HG02588 (cell line): ENCODE results near the gene STMN3.
A peak's percentile ranks its signal among the peaks of the same experiment; 100 is the strongest.
"Not testable (repeated sequence)": the region's sequence is repeated elsewhere in the genome, so short reads cannot be mapped to it uniquely, and the experiment has no call there.

Experiments used
- ATAC-seq: cut with Tn5 transposase; IDR thresholded peaks from one replicate; pipeline ENCODE4 v1.9.1; 2021; ENCODE audit warnings: mild to moderate bottlenecking, moderate library complexity; ENCODE audit not compliant: unreplicated experiment

Gene STMN3

DNA sequence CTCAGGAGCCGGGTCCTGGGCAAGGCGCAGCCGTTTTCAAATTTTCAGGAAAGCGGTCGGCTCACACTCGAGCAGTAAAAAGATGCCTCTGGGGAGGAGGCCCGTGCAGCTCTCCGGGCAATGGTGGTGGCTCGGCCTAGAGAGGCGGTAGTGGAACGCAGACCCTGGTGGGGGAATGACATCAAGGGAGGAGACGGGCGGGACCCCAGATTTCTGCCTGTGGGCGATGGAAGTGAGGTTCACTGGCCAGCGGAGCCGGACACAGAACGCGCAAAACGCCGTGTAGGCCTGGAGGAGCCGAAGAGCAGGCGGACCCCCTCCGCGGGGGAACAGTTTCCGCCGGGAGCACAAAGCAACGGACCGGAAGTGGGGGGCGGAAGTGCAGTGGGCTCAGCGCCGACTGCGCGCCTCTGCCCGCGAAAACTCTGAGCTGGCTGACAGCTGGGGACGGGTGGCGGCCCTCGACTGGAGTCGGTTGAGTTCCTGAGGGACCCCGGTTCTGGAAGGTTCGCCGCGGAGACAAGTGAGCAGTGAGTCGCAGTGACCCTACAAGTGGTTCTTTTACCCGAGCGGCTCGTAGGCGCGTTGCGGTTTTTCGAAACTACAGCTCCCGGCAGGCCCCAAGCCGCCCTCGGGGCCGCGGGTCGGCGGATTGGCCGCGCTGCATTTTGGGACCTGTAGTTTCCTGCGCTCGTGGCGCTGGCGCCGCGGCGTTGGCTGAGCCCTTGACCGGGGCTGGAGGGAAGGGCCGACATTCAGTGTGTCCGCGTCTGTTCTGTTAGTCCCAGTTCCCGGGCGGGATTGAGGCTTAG lies 4.9 kb upstream of the STMN3 start, which contains the start of gene RTEL1:
Gene RTEL1, plus strand, starts transcription at position 376 of the 812 bp plus-strand sequence. CDS start 1,091 bp downstream, outside the sequence.
- ATAC-seq: peak; percentile 77

DNA sequence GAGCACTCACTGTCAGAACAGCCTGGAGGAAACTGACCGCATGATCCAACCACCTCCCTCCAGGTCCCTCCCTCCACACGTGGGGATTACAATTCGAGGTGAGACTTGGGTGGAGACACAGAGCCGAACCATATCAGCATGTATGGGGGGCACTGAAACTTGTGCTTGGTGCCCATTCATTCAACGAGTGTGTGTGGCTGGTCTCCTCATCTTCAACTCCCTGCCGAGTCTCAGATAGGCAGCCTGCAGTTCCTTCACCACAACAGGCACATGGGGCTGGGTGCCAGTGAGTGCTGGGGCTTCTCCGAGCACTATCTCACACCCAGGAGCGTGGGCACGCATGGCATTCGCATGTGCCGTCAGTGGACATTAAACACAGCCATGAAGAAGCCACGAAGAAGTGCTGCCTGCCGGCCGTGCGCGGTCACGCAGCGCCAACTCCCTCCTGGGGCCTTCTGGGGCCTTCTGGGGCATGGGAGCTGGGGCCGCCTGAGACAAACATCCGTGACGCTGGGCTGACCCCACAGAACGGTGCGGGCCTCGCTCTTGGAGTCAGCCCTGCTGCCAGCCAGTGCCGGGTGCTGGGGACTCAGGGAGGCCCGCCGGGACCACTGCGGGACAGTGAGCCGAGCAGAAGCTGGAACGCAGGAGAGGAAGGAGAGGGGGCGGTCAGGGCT lies 4.2 kb upstream of the STMN3 start:
- ATAC-seq: no peak

DNA sequence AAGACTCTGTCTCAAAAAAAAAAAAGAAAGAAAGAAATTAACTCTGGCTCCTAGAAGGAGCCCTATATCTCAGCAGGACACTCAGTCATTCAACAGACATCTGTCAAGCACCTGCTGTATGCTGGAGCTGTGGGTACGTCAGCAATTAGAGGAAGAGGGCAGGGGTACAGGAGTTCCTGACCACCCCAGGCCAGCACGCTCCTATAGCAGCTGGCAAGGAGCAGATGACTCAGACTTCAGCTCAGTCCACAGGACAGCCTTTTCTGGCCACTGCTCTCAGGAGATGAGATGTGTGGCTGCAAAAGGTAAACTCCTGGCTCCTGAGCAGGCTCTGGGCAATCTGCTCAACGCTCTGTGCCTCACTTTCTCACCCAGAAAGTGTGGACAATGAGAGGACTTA lies 3.2 kb upstream of the STMN3 start:
- ATAC-seq: no peak

DNA sequence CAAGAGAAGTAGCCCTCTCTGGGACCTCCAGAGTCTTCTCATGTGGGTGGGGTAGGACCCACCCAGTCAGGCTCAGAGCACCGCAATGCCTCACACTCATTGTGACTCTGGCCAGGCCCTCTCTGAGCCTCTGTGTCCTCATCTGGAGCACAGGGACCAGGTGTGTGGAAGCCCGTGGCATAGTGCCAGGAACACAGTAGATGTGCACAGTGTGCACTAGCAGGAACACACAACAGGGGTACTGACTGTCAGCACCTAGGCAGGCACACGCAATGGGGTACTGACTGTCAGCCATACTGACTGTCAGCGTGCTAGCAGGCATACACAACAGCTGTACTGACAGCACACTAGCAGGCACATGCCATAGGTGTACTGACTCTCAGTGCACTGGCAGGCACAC lies 2.0 kb upstream of the STMN3 start:
- ATAC-seq: no peak

DNA sequence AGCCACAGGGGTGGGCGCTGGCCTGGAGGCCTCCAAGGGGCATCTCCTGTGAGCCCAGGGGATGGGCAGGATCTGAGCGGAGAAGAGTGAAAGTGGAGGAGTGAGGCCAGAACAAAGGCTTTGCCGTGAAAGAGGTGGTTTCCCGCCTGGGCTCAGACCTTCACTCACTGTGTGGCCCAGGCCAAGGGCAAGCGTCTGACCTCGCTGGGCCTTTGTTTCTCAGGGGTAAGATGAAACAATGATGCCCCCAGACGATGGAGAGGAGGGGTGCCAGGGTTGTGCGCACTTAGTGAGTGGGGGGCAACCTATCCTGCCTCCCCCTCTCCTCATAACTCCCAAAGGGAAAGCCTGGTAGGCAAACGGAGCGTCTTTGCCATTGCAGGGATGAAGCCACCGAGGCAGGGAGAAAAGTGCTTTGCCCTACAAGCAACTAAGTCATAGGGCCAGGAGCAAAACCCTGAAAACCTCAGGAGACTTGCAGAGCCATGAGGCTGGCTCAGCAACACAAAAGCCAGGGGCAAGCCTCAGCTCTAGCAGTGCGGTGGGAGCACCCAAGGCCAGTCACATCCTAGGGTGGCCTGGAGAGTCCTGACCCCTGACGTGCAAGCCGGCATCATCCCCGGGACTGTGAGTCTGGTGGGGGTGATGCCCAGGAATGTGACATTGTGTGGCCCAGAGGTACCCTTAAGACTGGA lies 897 bp upstream of the STMN3 start:
- ATAC-seq: no peak

DNA sequence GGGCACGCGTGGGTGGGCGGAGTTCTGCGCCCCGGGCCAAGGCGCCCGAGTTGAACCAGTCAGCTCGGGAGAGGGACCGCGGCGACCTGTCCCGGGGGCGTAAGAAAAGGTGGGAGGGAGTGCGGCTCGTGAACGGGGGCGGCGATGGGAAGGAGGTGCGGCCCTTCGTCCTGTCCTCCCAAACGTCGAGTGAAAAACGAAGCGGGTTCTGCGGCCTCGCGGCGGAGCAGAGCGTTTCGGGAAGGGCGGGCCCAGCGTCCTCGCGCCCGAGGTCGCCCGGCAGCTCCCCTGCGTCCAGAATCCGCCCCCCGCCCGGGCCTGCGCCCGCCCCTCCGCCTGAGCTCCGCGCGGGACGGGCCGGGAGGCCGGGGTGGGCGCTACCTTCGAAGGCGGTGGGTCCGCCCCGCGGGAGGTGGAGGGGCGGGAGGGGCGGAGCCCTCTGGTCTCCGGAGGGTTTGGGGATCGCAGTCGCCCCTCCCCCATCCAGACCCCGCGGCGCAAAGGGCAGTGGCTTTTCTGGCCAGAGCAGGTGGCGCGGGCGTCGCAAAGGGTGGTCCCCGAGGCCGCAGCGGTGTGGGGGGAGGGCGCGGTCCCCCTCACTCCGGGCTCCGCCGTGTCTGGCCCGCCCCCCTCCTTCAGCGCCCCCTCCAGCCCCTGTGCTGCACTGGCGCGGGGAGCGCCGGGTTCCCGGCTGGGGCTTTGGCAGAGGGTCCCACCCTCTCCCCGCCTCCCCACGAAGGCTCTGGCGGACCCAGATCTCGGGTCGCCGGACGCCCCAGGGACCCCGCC lies 838 bp downstream of the STMN3 start:
- ATAC-seq: no peak

DNA sequence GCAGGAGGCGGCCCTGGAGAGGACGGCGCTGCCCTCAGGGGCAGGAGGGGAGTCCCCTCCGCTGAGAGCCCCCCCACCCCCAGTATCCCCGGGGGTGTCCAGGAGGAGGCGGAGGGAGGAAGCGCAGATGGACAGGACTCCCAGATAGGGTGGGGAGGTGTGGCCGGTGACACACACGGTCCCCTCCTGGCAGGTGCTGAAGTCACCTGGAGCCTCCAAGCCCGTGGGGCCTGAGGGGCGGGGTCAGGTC lies 1.4 kb downstream of the STMN3 start:
- ATAC-seq: no peak

DNA sequence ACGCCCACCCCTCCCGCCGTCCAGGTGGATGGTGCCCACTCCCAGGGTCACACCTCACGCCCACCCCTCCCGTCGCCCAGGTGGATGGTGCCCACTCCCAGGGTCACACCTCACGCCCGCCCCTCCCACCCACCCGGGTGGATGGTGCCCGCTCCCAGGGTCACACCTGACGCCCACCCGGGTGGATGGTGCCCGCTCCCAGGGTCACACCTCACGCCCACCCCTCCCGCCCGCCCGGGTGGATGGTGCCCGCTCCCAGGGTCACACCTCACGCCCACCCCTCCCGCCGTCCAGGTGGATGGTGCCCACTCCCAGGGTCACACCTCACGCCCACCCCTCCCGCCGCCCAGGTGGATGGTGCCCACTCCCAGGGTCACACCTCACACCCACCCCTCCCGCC lies 2.7 kb downstream of the STMN3 start:
- not testable (repeated sequence) for ATAC-seq

DNA sequence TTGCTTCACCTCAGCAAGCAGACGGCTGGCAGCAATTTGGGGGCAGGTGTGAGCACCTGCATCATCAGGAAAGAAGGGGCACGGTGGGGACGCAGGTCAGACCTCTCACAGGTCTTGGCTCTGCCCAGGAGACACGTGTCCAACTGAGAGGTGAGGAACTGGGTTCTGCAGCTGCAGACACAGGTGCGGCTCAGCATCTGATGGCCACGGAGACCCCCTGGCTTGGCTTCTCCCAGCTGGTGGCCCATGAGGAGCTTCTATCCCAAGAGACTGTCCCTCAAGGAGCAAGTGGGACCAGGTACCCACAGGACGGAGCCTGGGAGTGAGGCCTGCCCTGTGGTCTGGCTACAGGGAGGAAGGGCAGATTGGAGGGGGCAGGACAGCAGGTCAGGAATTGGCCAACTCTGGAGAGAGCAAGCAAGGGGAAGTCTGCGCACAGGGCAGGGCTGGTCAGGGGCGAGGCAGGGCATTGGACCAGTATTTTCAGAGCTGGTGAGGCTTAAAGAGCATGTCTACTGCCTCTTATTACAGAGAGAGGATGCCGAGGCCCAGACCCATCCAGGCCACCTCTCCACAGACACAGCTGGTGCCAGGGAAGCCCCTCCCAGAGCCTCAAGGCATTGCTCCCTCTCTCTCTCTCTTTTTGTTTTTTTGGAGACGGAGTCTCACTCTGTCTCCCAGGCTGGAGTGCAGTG lies 4.2 kb downstream of the STMN3 start:
- ATAC-seq: no peak

DNA sequence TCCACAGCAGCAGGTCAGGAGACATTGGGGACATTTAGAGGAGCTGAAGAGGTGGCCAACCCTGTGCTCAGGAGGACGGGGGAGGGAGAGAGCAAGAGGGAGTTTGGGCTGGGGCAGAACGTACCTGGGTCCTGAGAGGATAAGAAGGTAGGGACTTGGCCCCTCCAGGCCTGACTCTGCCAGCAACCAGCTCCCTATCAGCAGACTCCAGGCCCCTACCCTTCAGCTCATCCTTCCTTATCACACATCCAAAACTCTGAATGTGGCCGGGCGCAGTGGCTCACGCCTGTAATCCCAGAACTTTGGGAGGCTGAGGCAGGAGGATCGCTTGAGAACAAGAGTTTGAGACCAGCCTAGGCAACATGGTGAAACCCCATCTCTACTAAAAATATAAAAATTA lies 5.0 kb downstream of the STMN3 start:
- ATAC-seq: no peak

DNA sequence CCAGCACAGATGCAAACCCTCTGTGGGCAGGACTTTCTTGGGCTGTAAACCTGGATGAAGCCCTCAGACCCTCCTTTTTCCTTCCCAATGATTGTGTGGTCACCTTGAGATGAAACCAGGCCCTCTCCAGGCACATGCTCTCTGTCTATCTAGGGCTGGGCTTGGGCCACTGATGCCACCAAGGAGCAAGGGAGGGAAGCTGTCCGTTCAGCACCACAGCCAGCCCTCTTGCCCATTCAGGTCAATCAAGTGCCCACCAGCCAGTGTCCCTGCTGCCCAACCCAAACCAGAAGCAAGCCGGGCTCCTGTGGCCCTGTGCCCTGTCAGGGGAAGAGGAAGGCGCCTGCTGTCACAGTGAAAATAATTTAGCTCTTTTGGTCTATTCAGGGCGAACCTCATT lies 8.0 kb downstream of the STMN3 start:
- no peak for ATAC-seq

DNA sequence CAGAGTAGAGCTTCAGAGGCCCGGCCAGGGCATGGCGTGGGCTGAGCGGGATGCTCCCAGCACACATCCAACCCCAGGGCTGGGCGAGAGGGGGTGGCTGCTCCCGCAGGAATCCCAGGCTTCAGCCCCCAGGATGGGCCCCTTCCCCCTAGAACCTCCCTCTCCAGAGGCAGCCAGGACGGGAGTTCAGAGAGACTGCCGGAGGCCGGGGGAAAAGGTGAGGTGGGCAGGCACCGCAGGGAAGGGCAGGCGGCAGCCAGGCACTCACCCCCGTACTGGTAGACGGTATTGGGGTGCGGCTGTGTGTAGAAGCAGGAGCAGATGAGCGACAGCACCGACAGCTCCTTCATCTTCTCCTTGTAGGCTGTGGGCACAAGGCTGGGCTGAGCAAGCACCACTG lies 9.3 kb downstream of the STMN3 start:
- ATAC-seq: no peak

DNA sequence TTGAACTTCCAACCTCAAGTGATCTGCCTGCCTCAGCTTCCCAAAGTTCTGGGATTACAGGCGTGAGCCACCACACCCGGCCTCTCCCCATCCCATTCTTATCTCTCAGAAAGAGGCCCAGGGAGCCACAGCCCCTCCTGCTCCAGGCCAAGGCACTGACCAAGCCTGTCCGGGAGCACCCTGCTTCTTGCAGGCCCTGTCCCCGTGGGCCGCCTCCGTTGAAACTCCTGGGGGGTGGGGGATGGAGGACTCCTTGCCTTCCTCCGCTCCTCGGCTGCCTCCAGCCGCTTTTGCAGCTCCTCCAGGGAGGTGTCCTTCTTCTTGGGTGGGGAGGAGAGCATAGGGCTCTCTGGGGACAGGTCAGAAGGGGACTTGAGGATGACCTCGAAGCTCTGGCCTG lies 9.7 kb downstream of the STMN3 start:
- ATAC-seq: no peak

DNA sequence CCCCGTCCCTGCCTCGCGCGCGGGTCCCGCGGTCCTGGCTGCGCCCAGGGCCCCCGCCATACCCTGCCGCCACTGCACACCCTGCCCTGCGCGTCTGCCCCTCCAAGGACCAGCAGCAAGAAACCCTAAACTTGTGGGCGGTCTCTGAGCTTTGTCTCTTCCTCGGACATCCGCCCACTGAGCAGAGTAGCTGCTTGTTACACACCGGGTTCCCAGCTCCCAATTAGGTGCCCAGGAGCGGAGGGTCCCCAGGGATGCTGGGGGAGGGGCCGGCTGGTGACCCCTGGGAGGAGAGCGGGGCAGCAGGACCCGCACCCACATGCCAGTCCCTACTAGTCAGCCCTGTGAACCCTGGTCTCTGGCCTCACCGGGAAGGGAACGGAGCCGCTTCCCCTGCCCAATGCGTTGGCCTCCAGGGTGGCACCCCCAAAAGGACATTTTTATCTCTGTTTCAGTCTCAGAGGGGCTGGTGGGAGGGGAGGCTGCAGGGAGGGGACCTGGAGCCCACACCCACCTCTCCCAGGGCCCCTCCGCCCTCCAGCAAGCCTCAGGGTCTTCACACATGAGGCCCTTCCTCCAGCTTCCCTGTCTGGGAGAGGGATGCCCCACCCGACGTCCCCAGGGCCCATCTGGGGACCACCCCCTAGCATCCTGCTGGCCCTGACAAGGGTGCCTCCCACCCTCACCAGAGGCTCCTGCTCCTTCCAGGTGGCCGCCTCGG lies 10.5 kb downstream of the STMN3 start:
- no peak for ATAC-seq

DNA sequence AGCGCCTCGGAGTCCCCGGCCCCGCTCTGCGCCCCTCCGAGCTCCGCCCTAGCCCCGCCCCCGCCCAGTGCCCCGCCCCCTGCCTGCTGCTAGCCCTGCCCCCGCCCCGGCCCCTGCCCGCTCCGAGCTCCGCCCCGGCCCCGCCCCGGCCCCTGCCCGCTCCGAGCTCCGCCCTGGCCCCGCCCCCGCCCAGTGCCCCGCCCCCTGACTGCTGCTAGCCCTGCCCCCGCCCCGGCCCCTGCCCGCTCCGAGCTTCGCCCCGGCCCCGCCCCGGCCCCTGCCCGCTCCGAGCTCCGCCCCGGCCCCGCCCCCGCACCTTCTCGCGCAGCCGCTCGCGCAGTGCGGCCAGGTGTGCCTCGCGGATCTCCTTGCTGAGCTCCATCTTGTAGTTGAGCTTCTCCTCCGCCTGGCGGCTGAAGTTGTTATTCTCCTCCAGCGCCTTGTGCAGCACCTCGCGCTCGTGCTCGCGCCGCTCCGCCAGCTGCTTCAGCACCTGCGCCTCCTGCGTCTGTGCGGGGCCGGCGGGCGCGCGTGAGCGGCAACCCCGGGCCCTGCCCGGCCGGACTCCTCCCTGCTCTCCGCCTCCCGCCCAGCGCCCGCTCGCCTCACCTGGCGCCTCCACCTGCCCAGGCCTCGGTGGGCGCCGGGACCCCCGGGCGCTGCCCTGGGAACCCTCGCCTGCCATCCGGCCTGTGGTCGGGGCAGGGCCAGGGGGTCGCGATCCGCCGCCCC lies 11.3 kb downstream of the STMN3 start:
- ATAC-seq: peak; percentile 62

DNA sequence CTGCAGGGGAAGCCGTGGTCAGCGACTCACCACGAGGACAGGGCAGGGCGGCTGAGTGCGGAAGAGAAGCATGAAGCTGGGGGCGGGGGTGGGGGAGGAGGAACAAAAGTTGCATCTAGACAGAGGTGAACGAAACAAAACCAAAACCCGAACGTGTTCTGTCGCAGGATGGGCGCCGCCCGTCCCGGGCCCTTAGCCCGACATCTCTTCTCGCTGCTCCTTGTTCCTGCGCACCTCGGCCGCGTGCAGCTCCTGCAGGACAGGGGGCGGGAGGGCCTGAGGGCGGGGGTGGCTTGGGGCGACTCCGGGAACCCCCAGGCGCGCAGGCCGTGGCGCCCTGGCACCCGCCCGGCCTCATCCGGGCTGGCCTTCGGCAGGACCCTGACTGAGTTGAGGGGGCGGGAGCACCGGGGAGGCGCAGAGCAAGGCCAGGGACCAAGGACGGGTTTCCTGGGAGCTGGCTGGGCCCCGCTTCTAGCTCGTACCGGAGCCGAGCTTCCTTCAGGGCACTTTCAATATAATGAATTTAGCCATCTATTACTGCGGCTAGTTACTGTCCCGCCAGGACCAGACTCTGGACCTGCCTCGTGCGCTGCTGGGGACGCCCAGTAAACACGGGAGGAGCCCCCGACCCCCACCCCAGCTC lies 12.0 kb downstream of the STMN3 start:
- peak; percentile 24 for ATAC-seq

DNA sequence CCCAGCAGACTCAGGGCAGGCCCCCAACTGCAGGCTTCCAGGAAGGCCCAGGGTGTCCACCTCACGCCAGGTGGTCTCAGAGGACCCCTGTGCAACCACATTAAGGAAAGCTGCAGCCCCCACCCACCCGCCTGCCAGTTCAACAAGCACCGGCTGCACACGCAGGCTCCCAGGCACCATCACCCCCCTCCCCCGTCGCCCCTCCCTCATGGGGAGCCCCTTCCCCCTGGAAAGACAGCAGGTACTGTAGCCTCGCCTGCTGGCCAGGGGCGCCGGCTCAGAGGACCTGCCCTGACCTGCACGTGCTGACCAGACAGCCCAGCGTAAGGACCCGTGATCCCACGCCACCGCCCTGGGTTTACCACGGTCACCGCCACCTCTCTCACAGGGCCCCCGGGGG lies 12.5 kb downstream of the STMN3 start:
- not testable (repeated sequence) for ATAC-seq

DNA sequence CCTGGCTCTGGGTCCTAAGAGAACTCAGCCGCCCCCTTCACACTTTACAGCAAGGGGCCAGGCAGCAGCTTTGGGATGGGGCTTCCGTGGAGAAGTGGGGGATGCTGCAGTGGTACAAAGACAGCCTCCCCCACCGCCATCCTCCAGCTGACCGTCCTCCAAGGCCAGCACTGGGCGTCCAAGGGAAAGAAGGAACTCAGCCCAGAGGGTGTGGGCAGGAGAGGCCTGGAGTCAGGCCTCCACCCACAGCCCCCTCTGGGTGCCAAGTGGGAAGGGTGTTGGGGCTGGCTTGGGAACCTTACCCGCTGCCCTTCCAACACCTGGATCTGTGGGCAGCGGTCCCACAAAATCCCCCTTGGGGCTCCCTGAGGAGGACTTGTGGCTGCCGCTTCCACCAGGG lies 13.1 kb downstream of the STMN3 start:
- ATAC-seq: no peak
